Measurements from ENCODE around the gene FOXP2. TPM values are rescaled to one million over a fixed set of nuclear protein-coding genes. Genes with fewer than 3 reads are reported as not detected.

FOXP2 gene
- total and polyA plus RNA-seq, 2 of the 13 experiments (the other 11 are each of a cell fraction or from before 2014, with no cell fraction given), result 0.90 TPM; not detected in 1

DNA sequence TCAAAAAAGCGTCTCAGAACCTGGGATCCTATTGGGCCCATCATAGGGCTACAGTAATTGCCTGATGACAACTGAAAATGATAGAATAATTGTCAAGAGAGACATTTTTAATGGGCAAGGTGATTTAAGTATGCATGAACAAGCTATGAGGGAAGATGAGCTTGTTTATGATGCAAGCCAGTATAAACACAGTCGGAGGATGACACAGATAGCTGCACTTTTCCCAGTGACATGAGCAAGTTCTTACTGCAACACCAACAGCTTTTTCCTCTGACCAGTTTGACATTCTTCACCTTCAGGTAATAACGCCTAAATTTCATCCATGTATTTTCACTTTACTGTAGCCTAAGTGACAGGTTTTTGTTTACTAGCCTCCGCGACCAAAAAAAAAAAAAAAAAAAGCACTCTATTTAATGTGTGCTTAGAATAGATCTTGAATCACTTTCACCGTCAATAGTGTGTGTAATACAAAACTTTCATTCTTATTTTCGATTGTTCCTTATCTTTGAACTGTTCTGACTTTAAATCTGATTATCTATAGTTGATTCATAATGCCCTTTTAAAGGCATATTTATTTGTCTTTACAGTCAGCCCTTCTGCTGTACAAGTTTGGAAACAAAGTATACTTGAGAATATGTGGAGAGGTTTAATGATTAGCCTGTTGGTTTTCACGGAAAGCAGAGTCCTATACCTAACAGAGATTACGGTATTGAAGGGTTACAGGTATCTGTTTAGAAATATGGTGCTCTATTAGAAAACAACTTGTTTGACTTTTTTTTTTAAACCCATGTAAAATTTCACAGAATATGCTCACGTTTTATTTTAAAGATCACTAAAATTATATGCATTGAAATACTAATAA is 1.7 kb downstream of the FOXP2 start (continued):
- TF ChIP-seq KLF13 (CRISPR knock-in tag; IDR thresholded peaks at IDR 0.05) (no peak), ZNF496 (CRISPR knock-in tag; IDR thresholded peaks at IDR 0.05; ENCODE audit: insufficient replicate concordance) (no peak), ZNF24 (IDR thresholded peaks at IDR 0.05) (no peak), ZSCAN31 (CRISPR knock-in tag; IDR thresholded peaks at IDR 0.05; ENCODE audit: low read depth) (no peak), RBFOX2 (IDR thresholded peaks at IDR 0.05; ENCODE audit: low read depth, low read length) (peak; percentile 40), ZNF766 (CRISPR knock-in tag; IDR thresholded peaks at IDR 0.05; ENCODE audit: borderline replicate concordance) (no peak), AKAP8 (CRISPR knock-in tag; IDR thresholded peaks at IDR 0.05) (no peak), GZF1 (CRISPR knock-in tag; IDR thresholded peaks at IDR 0.05) (peak; percentile 98), NR2F2 (IDR thresholded peaks at IDR 0.05; ENCODE audit: borderline replicate concordance, low read depth) (no peak)
- TF ChIP-seq, protein P1, sequence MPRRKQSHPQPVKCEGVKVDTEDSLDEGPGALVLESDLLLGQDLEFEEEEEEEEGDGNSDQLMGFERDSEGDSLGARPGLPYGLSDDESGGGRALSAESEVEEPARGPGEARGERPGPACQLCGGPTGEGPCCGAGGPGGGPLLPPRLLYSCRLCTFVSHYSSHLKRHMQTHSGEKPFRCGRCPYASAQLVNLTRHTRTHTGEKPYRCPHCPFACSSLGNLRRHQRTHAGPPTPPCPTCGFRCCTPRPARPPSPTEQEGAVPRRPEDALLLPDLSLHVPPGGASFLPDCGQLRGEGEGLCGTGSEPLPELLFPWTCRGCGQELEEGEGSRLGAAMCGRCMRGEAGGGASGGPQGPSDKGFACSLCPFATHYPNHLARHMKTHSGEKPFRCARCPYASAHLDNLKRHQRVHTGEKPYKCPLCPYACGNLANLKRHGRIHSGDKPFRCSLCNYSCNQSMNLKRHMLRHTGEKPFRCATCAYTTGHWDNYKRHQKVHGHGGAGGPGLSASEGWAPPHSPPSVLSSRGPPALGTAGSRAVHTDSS (CRISPR knock-in tag; conservative IDR thresholded peaks at IDR 0.05), result no peak
- TF ChIP-seq, protein P2, sequence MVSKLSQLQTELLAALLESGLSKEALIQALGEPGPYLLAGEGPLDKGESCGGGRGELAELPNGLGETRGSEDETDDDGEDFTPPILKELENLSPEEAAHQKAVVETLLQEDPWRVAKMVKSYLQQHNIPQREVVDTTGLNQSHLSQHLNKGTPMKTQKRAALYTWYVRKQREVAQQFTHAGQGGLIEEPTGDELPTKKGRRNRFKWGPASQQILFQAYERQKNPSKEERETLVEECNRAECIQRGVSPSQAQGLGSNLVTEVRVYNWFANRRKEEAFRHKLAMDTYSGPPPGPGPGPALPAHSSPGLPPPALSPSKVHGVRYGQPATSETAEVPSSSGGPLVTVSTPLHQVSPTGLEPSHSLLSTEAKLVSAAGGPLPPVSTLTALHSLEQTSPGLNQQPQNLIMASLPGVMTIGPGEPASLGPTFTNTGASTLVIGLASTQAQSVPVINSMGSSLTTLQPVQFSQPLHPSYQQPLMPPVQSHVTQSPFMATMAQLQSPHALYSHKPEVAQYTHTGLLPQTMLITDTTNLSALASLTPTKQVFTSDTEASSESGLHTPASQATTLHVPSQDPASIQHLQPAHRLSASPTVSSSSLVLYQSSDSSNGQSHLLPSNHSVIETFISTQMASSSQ (IDR thresholded peaks at IDR 0.05; ENCODE audit: low read depth), result peak; percentile 63
- TF ChIP-seq, protein P2 (CRISPR knock-in tag; IDR thresholded peaks at IDR 0.05; ENCODE audit: borderline replicate concordance), result no peak
- TF ChIP-seq, protein P3, sequence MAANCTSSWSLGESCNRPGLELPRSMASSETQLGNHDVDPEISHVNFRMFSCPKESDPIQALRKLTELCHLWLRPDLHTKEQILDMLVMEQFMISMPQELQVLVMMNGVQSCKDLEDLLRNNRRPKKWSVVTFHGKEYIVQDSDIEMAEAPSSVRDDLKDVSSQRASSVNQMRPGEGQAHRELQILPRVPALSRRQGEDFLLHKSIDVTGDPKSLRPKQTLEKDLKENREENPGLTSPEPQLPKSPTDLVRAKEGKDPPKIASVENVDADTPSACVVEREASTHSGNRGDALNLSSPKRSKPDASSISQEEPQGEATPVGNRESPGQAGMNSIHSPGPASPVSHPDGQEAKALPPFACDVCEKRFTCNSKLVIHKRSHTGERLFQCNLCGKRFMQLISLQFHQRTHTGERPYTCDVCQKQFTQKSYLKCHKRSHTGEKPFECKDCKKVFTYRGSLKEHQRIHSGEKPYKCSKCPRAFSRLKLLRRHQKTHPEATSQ (CRISPR knock-in tag; IDR thresholded peaks at IDR 0.05; ENCODE audit: borderline replicate concordance), result no peak
- TF ChIP-seq, protein P4, sequence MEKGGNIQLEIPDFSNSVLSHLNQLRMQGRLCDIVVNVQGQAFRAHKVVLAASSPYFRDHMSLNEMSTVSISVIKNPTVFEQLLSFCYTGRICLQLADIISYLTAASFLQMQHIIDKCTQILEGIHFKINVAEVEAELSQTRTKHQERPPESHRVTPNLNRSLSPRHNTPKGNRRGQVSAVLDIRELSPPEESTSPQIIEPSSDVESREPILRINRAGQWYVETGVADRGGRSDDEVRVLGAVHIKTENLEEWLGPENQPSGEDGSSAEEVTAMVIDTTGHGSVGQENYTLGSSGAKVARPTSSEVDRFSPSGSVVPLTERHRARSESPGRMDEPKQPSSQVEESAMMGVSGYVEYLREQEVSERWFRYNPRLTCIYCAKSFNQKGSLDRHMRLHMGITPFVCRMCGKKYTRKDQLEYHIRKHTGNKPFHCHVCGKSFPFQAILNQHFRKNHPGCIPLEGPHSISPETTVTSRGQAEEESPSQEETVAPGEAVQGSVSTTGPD (CRISPR knock-in tag; IDR thresholded peaks at IDR 0.05), result no peak
